HEK293 (cell line): ENCODE data around the gene SLC8A2.

Source experiments
- CTCF ChIP-seq: fragments of 450-650 bp; formaldehyde crosslinking; IDR thresholded peaks from 2 replicates; pipeline ENCODE4 v1.5.1; 2016; ENCODE audit warnings: missing biosample characterization, missing genetic modification characterization
- GLI2 ChIP-seq: fragments of 450-650 bp; formaldehyde crosslinking; IDR thresholded peaks from 2 replicates; pipeline ENCODE4; 2017; ENCODE audit warnings: missing biosample characterization, missing genetic modification characterization, low read depth, borderline replicate concordance
- INSM2 ChIP-seq: fragments of 450-650 bp; formaldehyde crosslinking; IDR thresholded peaks from 2 replicates; pipeline ENCODE4 v1.5.1; 2016; ENCODE audit warnings: missing biosample characterization, missing genetic modification characterization
- PATZ1 ChIP-seq: fragments of 450-650 bp; formaldehyde crosslinking; IDR thresholded peaks from 2 replicates; pipeline ENCODE4 v1.5.1; 2016; ENCODE audit warnings: missing biosample characterization, missing genetic modification characterization
- SALL2 ChIP-seq: fragments of 450-650 bp; formaldehyde crosslinking; IDR thresholded peaks from 2 replicates; pipeline ENCODE4 v1.5.0; 2017; ENCODE audit warnings: missing biosample characterization, mild to moderate bottlenecking, missing genetic modification characterization, borderline replicate concordance
- ZBTB1 ChIP-seq: fragments of 450-650 bp; formaldehyde crosslinking; IDR thresholded peaks from 2 replicates; pipeline ENCODE4 v1.5.1; 2016; ENCODE audit warnings: missing biosample characterization, missing genetic modification characterization
- ZBTB7A ChIP-seq: fragments of 450-650 bp; formaldehyde crosslinking; IDR thresholded peaks from 2 replicates; pipeline ENCODE4 v1.5.1; 2016; ENCODE audit warnings: low read depth, missing biosample characterization, missing genetic modification characterization
- ZNF112 ChIP-seq: fragments of 450-650 bp; formaldehyde crosslinking; IDR thresholded peaks from 2 replicates; pipeline ENCODE4 v1.5.0; 2017; ENCODE audit warnings: missing biosample characterization, missing genetic modification characterization
- ZNF146 ChIP-seq: fragments of 450-650 bp; formaldehyde crosslinking; IDR thresholded peaks from 2 replicates; pipeline ENCODE4 v1.5.1; 2016; ENCODE audit warnings: missing biosample characterization, missing genetic modification characterization
- ZNF24 ChIP-seq: fragments of 450-650 bp; formaldehyde crosslinking; IDR thresholded peaks from 2 replicates; pipeline ENCODE4 v1.5.1; 2016; ENCODE audit warnings: missing biosample characterization, missing genetic modification characterization
- ZNF324 ChIP-seq: fragments of 450-650 bp; formaldehyde crosslinking; IDR thresholded peaks from 2 replicates; pipeline ENCODE4 v1.5.1; 2016; ENCODE audit warnings: missing biosample characterization, missing genetic modification characterization
- ZNF449 ChIP-seq: fragments of 450-650 bp; formaldehyde crosslinking; IDR thresholded peaks from 2 replicates; pipeline ENCODE4 v1.5.1; 2017; ENCODE audit warnings: missing biosample characterization, mild to moderate bottlenecking, missing genetic modification characterization, moderate library complexity
- ZNF610 ChIP-seq: fragments of 450-650 bp; formaldehyde crosslinking; IDR thresholded peaks from 2 replicates; pipeline ENCODE4 v1.5.1; 2016; ENCODE audit warnings: missing biosample characterization, missing genetic modification characterization, borderline replicate concordance
- ZNF660 ChIP-seq: fragments of 450-650 bp; IDR thresholded peaks from 2 replicates; pipeline ENCODE4 v1.5.1; 2018; ENCODE audit warnings: missing biosample characterization, mild to moderate bottlenecking, missing genetic modification characterization

GRCh38 chr19:47434088-47434487, 37.6 kb downstream of the SLC8A2 start:
- no peak for TF ChIP-seq CTCF (tag by site-specific recombination)
- no peak for TF ChIP-seq PATZ1 (tag by site-specific recombination)
- no peak for TF ChIP-seq INSM2
- no peak for TF ChIP-seq ZNF24 (tag by site-specific recombination)
- no peak for TF ChIP-seq ZNF449 (tag by site-specific recombination)
- no peak for TF ChIP-seq ZBTB7A (tag by site-specific recombination)
- TF ChIP-seq ZBTB1 (tag by site-specific recombination), result no peak
- no peak for TF ChIP-seq SALL2 (tag by site-specific recombination)
- no peak for TF ChIP-seq ZNF112 (tag by site-specific recombination)
- no peak for TF ChIP-seq ZNF146 (tag by site-specific recombination)
- no peak for TF ChIP-seq ZNF660
- TF ChIP-seq ZNF610, result no peak
- TF ChIP-seq ZNF324 (tag by site-specific recombination), result no peak
- no peak for TF ChIP-seq GLI2 (tag by site-specific recombination)
